GM08714 (cell line): ENCODE data around the gene JAG1.

ENCODE experiments used
- H3K4me3 ChIP-seq: fragments of 200-500 bp; sonication (Bioruptor generic); 2 replicates; pipeline ENCODE4 v1.5.1; 2014; ENCODE audit warnings: mild to moderate bottlenecking, low read length, inconsistent platforms
- ZNF274 ChIP-seq: IDR thresholded peaks from 2 replicates; pipeline ENCODE4 v1.6.1; 2012; ENCODE audit warnings: mild to moderate bottlenecking, low read depth, low read length

Gene JAG1

GRCh38 chr20:10658051-10658823 is 15.6 kb downstream of the JAG1 start:
- no peak overlapping the region for H3K4me3 ChIP-seq

GRCh38 chr20:10657453-10657852 is 16.3 kb downstream of the JAG1 start:
- TF ChIP-seq ZNF274: no peak
- H3K4me3 ChIP-seq: no peak overlapping the region

More at GRCh38 chr20:10658051-10658823, 15.6 kb downstream of the JAG1 start:
- no peak for TF ChIP-seq ZNF274

- no peak overlapping the region for H3K4me3 ChIP-seq
- no peak for TF ChIP-seq ZNF274
These were observed 17.8 kb downstream of the JAG1 start for GRCh38 chr20:10655720-10656669.

- TF ChIP-seq ZNF274: no peak
- no peak overlapping the region for H3K4me3 ChIP-seq
These were observed 19.2 kb downstream of the JAG1 start for GRCh38 chr20:10654630-10655029.

GRCh38 chr20:10654250-10654610 is 19.6 kb downstream of the JAG1 start:
- no peak for TF ChIP-seq ZNF274

GRCh38 chr20:10653599-10654249 is 20.1 kb downstream of the JAG1 start:
- H3K4me3 ChIP-seq: no peak overlapping the region
- TF ChIP-seq ZNF274: no peak

More at GRCh38 chr20:10654250-10654610, 19.6 kb downstream of the JAG1 start:
- H3K4me3 ChIP-seq: no peak overlapping the region

- no peak overlapping the region for H3K4me3 ChIP-seq
- TF ChIP-seq ZNF274: no peak
These were observed 21.0 kb downstream of the JAG1 start for GRCh38 chr20:10652660-10653261.

GRCh38 chr20:10652185-10652584 is 21.6 kb downstream of the JAG1 start:
- TF ChIP-seq ZNF274: no peak
- H3K4me3 ChIP-seq: no peak overlapping the region

- no peak for TF ChIP-seq ZNF274
- H3K4me3 ChIP-seq: no peak overlapping the region
These were observed 22.4 kb downstream of the JAG1 start for GRCh38 chr20:10651227-10651990.

- H3K4me3 ChIP-seq: no peak overlapping the region
- no peak for TF ChIP-seq ZNF274
These were observed 24.0 kb downstream of the JAG1 start for GRCh38 chr20:10649797-10650160.

- no peak for TF ChIP-seq ZNF274
- H3K4me3 ChIP-seq: no peak overlapping the region
These were observed 24.6 kb downstream of the JAG1 start for GRCh38 chr20:10649080-10649796.

- no peak overlapping the region for H3K4me3 ChIP-seq
- no peak for TF ChIP-seq ZNF274
These were observed 25.1 kb downstream of the JAG1 start for GRCh38 chr20:10648651-10649050.

- TF ChIP-seq ZNF274: no peak
- no peak overlapping the region for H3K4me3 ChIP-seq
These were observed 25.9 kb downstream of the JAG1 start for GRCh38 chr20:10647909-10648308.
